ENCODE data around the gene SRRM3.
"Not testable (repeated sequence)": the region's sequence is repeated elsewhere in the genome, so short reads cannot be mapped to it uniquely, and the experiment has no call there.

SRRM3 gene

DNA sequence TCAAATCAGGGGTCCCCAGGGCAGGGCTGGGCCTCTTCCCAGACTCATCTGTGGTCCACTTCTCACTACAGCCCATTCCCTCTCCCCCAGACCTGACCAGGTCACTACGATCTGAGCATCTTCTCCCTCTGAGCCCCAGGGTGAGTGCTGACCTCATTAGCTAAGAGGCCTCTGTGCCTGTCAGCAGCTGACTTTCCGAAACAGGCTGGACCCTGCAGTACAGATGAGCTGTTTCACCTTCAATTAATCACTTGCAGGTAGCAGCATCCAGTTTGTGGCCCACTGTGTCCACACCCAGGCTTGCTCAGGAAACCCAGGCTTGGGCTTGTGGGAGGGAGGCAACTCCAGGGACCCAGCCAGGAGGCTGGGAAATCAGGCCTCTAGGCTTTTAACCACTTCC, 24.3 kb downstream of the SRRM3 start:
- FAIRE-seq (no peak), DNase-seq (ENCODE audit: insufficient read length, low spot score) (no peak)
- TF ChIP-seq POLR2A (IDR thresholded peaks at IDR 0.05; ENCODE audit: low read depth, low read length) (no peak), PAX5 (IDR thresholded peaks at IDR 0.05; ENCODE audit: insufficient read depth, low read length, severe bottlenecking) (no peak), POU2F2 (IDR thresholded peaks at IDR 0.05; ENCODE audit: low read depth, low read length) (no peak), SPI1 (IDR thresholded peaks at IDR 0.05; ENCODE audit: low read depth, low read length) (no peak), POLR2AphosphoS5 (IDR thresholded peaks at IDR 0.05; ENCODE audit: low read depth, low read length) (no peak), TAF1 (IDR thresholded peaks at IDR 0.05; ENCODE audit: low read depth, low read length) (no peak)

DNA sequence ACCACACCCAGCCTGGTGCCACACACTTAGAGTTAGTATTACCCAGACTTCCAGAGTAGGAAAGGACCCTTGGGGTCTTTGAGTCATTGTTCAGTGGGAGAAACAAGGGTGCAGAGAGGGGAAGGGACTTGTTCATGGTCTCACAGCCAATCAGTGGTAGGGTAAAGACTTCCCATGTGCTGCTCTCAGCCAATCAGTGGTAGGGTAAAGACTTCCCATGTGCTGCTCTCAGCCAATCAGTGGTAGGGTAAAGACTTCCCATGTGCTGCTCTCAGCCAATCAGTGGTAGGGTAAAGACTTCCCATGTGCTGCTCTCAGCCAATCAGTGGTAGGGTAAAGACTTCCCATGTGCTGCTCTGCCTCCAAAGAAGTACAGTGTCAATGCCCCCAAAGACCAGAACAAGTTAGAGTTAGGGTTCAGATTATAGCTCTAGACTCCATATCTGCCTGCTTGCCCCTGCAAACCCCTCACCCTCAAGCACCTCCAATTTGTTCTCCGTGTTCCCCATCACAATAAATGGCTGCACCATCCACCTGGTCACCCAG, 25.3 kb downstream of the SRRM3 start:
- DNase-seq (ENCODE audit: insufficient read length, low spot score); FAIRE-seq: not testable (repeated sequence)

DNA sequence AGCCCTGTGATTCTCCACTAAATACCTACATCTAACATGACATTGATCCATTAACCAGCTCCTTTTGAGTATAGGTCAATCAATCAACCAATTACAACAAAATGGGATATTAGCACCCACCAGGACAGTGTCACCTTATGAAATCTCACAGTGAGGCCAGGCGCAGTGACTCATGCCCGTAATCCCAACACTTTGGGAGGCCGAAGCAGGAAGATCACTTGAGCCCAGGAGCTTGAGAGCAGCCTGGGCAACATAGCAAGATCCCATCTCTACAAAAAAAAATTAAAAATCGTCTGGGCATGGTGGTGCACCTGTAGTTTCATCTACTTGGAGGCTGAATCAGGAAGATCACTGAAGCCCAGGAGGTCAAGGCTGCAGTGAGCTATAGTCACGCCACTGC, 28.5 kb downstream of the SRRM3 start:
- TF ChIP-seq PAX5 (IDR thresholded peaks at IDR 0.05; ENCODE audit: insufficient read depth, low read length, severe bottlenecking) (no peak), POLR2A (IDR thresholded peaks at IDR 0.05; ENCODE audit: low read depth, low read length) (no peak), POLR2AphosphoS5 (IDR thresholded peaks at IDR 0.05; ENCODE audit: low read depth, low read length) (no peak), POU2F2 (IDR thresholded peaks at IDR 0.05; ENCODE audit: low read depth, low read length) (no peak), TAF1 (IDR thresholded peaks at IDR 0.05; ENCODE audit: low read depth, low read length) (no peak), SPI1 (IDR thresholded peaks at IDR 0.05; ENCODE audit: low read depth, low read length) (no peak)
- FAIRE-seq (no peak), DNase-seq (ENCODE audit: insufficient read length, low spot score) (no peak)

DNA sequence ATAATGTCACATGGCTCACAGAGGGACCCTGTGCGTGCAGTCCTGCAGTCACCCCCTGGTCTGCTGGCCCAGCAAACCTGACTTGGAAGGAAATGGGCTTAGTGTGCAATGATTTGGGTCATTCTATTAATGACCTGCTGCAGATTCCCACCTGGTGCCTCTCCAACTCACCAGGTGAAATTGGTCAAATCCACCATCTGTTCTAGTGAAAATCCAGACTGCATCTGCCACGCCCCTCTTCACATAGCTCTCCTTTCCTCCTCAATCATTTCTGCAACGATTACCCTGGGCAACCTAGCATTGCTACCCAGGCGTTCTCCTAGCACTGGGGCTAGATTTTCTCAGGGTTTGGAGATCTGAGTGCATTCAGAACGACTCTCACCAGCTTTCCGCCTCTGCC, 29.4 kb downstream of the SRRM3 start:
- TF ChIP-seq SPI1 (IDR thresholded peaks at IDR 0.05; ENCODE audit: low read depth, low read length) (no peak), POLR2AphosphoS5 (IDR thresholded peaks at IDR 0.05; ENCODE audit: low read depth, low read length) (no peak), TAF1 (IDR thresholded peaks at IDR 0.05; ENCODE audit: low read depth, low read length) (no peak), POLR2A (IDR thresholded peaks at IDR 0.05; ENCODE audit: low read depth, low read length) (no peak), PAX5 (IDR thresholded peaks at IDR 0.05; ENCODE audit: insufficient read depth, low read length, severe bottlenecking) (no peak), POU2F2 (IDR thresholded peaks at IDR 0.05; ENCODE audit: low read depth, low read length) (no peak)
- FAIRE-seq (no peak), DNase-seq (ENCODE audit: insufficient read length, low spot score) (no peak)

DNA sequence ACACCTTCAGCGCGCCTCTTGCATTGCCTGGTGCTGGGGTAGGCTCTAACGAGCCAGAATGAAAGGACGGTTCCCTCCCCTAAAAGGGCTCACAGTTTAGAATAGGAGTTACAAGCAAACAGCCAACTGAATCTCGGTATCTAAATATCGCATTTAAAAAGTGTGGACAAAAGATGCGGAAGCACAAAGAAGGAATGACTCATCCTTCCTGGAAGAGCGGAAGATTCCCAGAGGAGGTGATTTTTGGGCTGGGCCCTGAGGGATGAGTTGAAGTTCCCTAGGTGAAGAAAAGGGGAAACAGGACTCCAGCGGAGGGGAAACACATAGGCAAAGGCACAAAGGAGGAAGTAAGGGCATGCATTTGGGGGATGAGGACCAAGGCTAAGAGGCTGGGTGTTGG, 29.9 kb downstream of the SRRM3 start:
- DNase-seq (ENCODE audit: insufficient read length, low spot score) (no peak), FAIRE-seq (no peak)
- no peak for TF ChIP-seq POLR2AphosphoS5 (IDR thresholded peaks at IDR 0.05; ENCODE audit: low read depth, low read length)
- no peak for TF ChIP-seq SPI1 (IDR thresholded peaks at IDR 0.05; ENCODE audit: low read depth, low read length)
- TF ChIP-seq POLR2A (IDR thresholded peaks at IDR 0.05; ENCODE audit: low read depth, low read length): no peak
- TF ChIP-seq PAX5 (IDR thresholded peaks at IDR 0.05; ENCODE audit: insufficient read depth, low read length, severe bottlenecking): no peak
- no peak for TF ChIP-seq TAF1 (IDR thresholded peaks at IDR 0.05; ENCODE audit: low read depth, low read length)
- TF ChIP-seq POU2F2 (IDR thresholded peaks at IDR 0.05; ENCODE audit: low read depth, low read length): no peak

DNA sequence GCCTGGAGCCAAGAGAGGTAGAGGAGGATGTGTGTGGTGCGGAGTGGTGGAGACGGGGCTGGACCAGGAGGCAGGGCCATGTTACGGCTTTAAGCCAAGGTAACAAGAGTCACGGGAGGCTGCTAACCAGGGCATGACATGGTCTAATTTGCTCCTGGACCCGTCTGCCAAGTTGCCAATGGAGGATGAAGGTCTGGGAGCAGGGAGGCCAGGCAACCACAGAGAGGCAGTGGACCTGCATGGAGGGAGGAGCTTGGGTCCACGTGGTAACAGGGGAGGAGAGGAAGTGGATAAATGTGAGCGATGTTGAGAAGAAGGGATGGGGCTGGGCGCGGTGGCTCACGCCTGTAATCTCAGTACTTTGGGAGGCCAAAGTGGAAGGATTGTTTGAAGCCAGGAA, 31.0 kb downstream of the SRRM3 start:
- DNase-seq (ENCODE audit: insufficient read length, low spot score) (no peak), FAIRE-seq (no peak)
- TF ChIP-seq TAF1 (IDR thresholded peaks at IDR 0.05; ENCODE audit: low read depth, low read length): no peak
- TF ChIP-seq POLR2AphosphoS5 (IDR thresholded peaks at IDR 0.05; ENCODE audit: low read depth, low read length): no peak
- TF ChIP-seq PAX5 (IDR thresholded peaks at IDR 0.05; ENCODE audit: insufficient read depth, low read length, severe bottlenecking): no peak
- TF ChIP-seq POLR2A (IDR thresholded peaks at IDR 0.05; ENCODE audit: low read depth, low read length): no peak
- no peak for TF ChIP-seq SPI1 (IDR thresholded peaks at IDR 0.05; ENCODE audit: low read depth, low read length)
- no peak for TF ChIP-seq POU2F2 (IDR thresholded peaks at IDR 0.05; ENCODE audit: low read depth, low read length)

DNA sequence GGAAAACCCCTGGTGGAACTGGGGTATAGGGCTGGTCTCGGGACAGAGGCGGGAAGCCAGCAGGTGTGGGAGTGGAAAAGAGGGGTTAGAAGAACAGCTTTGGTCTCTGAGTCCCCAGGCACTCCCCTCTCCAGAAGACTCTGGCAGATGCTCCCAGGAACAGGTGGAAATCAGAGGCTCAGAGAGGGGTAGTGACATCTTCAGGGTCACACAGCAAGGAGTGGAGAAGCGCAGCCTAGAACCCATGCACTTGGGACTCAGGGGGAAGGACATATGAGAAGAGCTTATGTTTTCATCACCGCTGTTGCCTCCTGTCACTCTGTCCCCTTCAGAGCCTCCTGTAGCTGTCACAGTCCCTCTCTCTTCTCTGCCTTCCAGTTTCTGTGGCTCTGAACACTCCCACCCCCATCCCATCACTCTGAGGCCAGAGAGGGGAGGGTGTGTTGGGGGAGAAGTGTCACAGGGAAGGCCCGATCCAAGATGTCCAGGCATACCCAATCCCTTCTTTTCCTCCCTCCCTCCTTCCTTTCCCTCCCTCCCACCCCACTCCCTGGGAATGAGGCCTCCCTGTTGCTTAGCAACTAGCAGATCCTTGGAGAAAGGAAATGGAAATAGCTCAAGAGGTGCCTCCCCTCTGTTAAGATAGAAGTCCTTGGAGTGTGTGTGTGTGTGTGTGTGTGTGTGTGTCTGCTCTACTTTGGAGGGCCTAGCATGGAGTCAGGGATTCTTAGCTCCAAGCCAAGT, 32.0 kb downstream of the SRRM3 start:
- TF ChIP-seq SPI1 (IDR thresholded peaks at IDR 0.05; ENCODE audit: low read depth, low read length) (no peak), POLR2A (IDR thresholded peaks at IDR 0.05; ENCODE audit: low read depth, low read length) (no peak), POU2F2 (IDR thresholded peaks at IDR 0.05; ENCODE audit: low read depth, low read length) (no peak), PAX5 (IDR thresholded peaks at IDR 0.05; ENCODE audit: insufficient read depth, low read length, severe bottlenecking) (no peak), TAF1 (IDR thresholded peaks at IDR 0.05; ENCODE audit: low read depth, low read length) (no peak), POLR2AphosphoS5 (IDR thresholded peaks at IDR 0.05; ENCODE audit: low read depth, low read length) (no peak)
- no peak for FAIRE-seq
- no peak for DNase-seq (ENCODE audit: insufficient read length, low spot score)

GRCh38 chr7:76234282-76234584, 32.5 kb downstream of the SRRM3 start:
- TF ChIP-seq POLR2A (IDR thresholded peaks at IDR 0.05; ENCODE audit: low read depth, low read length) (no peak), PAX5 (IDR thresholded peaks at IDR 0.05; ENCODE audit: insufficient read depth, low read length, severe bottlenecking) (no peak), POU2F2 (IDR thresholded peaks at IDR 0.05; ENCODE audit: low read depth, low read length) (no peak)
- no peak for DNase-seq (ENCODE audit: insufficient read length, low spot score)
- no peak for FAIRE-seq

DNA sequence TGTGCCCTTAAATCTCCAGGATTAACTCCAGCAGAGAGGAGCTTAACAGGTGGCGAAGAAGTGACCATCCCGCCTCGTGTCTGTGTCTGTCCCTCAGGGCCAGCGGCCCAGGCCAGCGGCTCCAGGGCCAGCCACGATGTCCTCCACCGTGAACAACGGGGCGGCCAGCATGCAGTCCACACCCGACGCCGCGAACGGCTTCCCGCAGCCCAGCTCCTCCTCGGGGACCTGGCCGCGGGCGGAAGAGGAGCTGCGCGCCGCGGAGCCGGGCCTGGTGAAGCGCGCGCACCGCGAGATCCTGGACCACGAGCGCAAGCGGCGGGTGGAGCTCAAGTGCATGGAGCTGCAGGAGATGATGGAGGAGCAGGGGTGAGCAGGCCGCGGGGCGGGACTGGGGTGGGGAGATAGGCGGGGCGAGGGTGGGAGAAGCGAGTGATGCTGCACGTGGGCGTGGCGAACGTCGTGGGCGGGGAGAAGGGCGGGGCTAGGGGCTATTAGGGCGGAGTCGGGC, 33.3 kb downstream of the SRRM3 start:
- FAIRE-seq (peak; percentile 90), DNase-seq (ENCODE audit: insufficient read length, low spot score) (peak; percentile 87)
- no peak for TF ChIP-seq PAX5 (IDR thresholded peaks at IDR 0.05; ENCODE audit: insufficient read depth, low read length, severe bottlenecking)
- TF ChIP-seq POLR2A (IDR thresholded peaks at IDR 0.05; ENCODE audit: low read depth, low read length): no peak
- no peak for TF ChIP-seq TAF1 (IDR thresholded peaks at IDR 0.05; ENCODE audit: low read depth, low read length)
- TF ChIP-seq SPI1 (IDR thresholded peaks at IDR 0.05; ENCODE audit: low read depth, low read length): no peak
- TF ChIP-seq POU2F2 (IDR thresholded peaks at IDR 0.05; ENCODE audit: low read depth, low read length): no peak
- TF ChIP-seq POLR2AphosphoS5 (IDR thresholded peaks at IDR 0.05; ENCODE audit: low read depth, low read length): no peak

DNA sequence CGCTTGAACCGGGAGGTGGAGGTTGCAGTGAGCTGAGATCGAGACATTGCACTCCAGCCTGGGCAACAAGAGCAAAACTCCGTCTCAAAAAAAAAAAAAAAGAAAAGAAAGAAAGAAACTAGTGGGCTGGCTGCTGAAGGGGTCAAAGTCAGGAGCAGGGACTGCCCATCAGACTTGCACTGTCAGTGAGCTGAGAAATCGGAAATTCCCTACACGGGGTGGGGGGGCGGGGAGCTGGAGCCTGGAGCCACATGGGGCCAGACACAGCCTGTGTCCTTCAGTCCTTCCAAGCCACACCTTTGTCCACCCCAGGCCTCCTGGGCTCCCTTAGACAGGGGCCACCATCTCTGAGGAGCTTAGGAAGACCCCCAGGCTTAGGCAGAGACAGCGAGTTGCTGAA, 34.5 kb downstream of the SRRM3 start:
- TF ChIP-seq POLR2A (IDR thresholded peaks at IDR 0.05; ENCODE audit: low read depth, low read length) (no peak), PAX5 (IDR thresholded peaks at IDR 0.05; ENCODE audit: insufficient read depth, low read length, severe bottlenecking) (no peak), POLR2AphosphoS5 (IDR thresholded peaks at IDR 0.05; ENCODE audit: low read depth, low read length) (no peak), SPI1 (IDR thresholded peaks at IDR 0.05; ENCODE audit: low read depth, low read length) (no peak), TAF1 (IDR thresholded peaks at IDR 0.05; ENCODE audit: low read depth, low read length) (no peak), POU2F2 (IDR thresholded peaks at IDR 0.05; ENCODE audit: low read depth, low read length) (no peak)
- DNase-seq (ENCODE audit: insufficient read length, low spot score) (no peak), FAIRE-seq (no peak)

All from GM12891 (cell line).